Peyer's patch (tissue), 4 donors: ENCODE measurements around the gene CRYL1. TPM values are rescaled to one million over a fixed set of nuclear protein-coding genes. Genes with fewer than 3 reads are reported as not detected.

Experiments used
- DNase-seq, 3 donors: peaks; one replicate each; pipeline ENCODE4 v3.0.0-alpha.2; 2017 to 2019
- H3K27ac ChIP-seq, 4 donors: fragments of 200-600 bp; sonication (generic); one replicate each; pipeline ENCODE4 v1.5.1; 2016 to 2019
- H3K27me3 ChIP-seq, 2 donors: fragments of 200-600 bp; sonication (generic); one replicate each; pipeline ENCODE4 v1.5.1; 2019
- H3K36me3 ChIP-seq, 3 donors: fragments of 200-600 bp; sonication (generic); one replicate each; pipeline ENCODE4 v1.5.1; 2016 to 2019
- H3K4me1 ChIP-seq, 4 donors: fragments of 200-600 bp; sonication (generic); one replicate each; pipeline ENCODE4 v1.5.1; 2016 to 2019
- H3K4me3 ChIP-seq, 4 donors: fragments of 200-600 bp; sonication (generic); 1 replicate in 3 of 4; 2 replicates in 1 of 4; pipeline ENCODE4 v1.5.1; 2016 to 2019; ENCODE audit warnings: mild to moderate bottlenecking in 1 of 4
- H3K9me3 ChIP-seq, 4 donors: fragments of 200-600 bp; sonication (generic); one replicate each; pipeline ENCODE4 v1.5.1; 2016 to 2019; ENCODE audit warnings: mild to moderate bottlenecking in 1 of 4
- POLR2A ChIP-seq, 2 donors: fragments of 450-650 bp; IDR thresholded peaks; one replicate each; pipeline ENCODE4 v1.5.1; 2017; ENCODE audit warnings: antibody characterized with exemption in 2 of 2, mild to moderate bottlenecking in 2 of 2, moderate library complexity in 2 of 2
- total RNA-seq, 4 donors: library from RNA; depleted of rRNA; stranded (reverse); fragments of >200 nt; gene quantifications; one replicate each; pipeline ENCODE4 v1.1.0, GENCODE V29; 2016
- TF ChIP-seq, protein P1 (sequence below), 6 experiments: fragments of 450-650 bp in 4 of 6; fragments of 200-600 bp in 2 of 6; sonication (generic) in 1 of 6; IDR thresholded peaks; one replicate each; pipeline ENCODE4 v1.5.1; 2017 to 2019; ENCODE audit warnings: antibody characterized with exemption in 6 of 6, mild to moderate bottlenecking in 3 of 6, moderate library complexity in 1 of 6

Gene CRYL1
- total RNA-seq, 4 donors from 2014 or later: 81.7 to 357 (median 299) TPM

DNA sequence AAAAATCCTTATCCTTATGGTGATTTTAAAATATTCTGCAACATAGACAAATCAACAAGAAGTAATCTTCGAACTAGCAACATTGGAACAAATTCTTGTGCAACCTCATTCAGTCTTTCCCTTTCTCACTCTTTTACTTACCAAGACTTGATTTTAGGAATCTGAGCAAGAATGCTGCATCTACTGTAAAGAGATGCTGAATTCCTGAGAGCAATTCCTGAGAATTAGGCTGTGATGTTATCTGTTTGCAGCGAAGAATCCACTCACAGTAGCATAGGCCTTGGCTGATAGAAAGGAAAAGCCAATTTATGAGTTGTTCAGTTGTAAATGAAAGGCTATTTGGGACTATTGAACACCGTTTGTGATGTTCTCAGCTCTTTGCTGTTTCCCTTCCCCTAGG lies 144.3 kb downstream of the CRYL1 start:
- Histone ChIP-seq H3K36me3 (no peaks in the 10 kb centered on the region), H3K4me1 (no peaks in the 10 kb centered on the region), H3K9me3 (no peaks in the 10 kb centered on the region), H3K27ac (no peak overlapping the region), H3K4me3 (no peak overlapping the region), H3K27me3 (no peaks in the 10 kb centered on the region)
- no peak for TF ChIP-seq POLR2A (IDR thresholded peaks at IDR 0.05)
- TF ChIP-seq, protein P1, sequence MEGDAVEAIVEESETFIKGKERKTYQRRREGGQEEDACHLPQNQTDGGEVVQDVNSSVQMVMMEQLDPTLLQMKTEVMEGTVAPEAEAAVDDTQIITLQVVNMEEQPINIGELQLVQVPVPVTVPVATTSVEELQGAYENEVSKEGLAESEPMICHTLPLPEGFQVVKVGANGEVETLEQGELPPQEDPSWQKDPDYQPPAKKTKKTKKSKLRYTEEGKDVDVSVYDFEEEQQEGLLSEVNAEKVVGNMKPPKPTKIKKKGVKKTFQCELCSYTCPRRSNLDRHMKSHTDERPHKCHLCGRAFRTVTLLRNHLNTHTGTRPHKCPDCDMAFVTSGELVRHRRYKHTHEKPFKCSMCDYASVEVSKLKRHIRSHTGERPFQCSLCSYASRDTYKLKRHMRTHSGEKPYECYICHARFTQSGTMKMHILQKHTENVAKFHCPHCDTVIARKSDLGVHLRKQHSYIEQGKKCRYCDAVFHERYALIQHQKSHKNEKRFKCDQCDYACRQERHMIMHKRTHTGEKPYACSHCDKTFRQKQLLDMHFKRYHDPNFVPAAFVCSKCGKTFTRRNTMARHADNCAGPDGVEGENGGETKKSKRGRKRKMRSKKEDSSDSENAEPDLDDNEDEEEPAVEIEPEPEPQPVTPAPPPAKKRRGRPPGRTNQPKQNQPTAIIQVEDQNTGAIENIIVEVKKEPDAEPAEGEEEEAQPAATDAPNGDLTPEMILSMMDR (IDR thresholded peaks at IDR 0.05): no peak
- no peak for DNase-seq

DNA sequence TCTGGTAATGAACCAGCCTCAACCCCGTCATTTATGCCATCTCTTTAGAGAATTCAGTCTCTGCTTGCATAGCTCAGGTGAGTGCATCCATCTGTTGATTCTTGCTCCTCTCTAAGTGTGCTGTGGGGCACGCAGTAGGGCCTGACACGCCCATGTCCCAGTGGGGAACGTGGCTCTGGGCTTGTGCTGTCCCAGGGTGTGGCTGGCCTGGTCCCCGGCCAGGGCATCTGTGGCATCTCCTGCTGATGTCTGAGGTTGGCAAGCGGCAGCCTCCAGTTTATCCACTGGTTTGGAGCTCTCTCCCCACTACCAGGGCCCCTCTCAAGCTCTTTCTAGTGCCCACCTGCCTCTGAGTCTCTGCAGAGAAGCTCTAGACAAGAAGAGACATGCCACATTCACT lies 146.9 kb downstream of the CRYL1 start:
- H3K27ac ChIP-seq: no peak overlapping the region

DNA sequence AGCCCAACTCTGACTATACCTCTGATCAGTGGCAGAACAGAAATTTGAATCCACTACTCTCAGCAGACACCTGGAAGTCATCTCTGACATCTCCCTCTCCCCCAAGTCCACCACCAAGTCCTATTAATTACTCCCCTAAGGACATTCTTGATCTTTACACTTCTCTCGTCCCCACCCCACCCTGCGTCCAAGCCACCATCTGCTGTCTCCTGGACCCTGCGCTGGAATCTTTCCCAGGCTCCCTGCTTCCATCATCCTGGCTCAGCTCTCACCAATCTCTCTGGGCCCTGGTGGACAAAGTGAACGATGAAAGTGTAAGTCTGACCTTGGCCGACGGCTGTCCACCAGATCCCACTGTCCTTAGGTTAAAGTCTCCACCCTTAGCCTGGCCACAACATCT lies 147.9 kb downstream of the CRYL1 start:
- H3K4me1 ChIP-seq: no peaks in the 10 kb centered on the region
- H3K9me3 ChIP-seq: no peaks in the 10 kb centered on the region
- no peak for DNase-seq
- H3K36me3 ChIP-seq: no peaks in the 10 kb centered on the region
- no peak overlapping the region for H3K27ac ChIP-seq
- TF ChIP-seq, protein P1 (IDR thresholded peaks at IDR 0.05): no peak
- no peak for TF ChIP-seq POLR2A (IDR thresholded peaks at IDR 0.05)
- H3K4me3 ChIP-seq: no peak overlapping the region
- H3K27me3 ChIP-seq: no peaks in the 10 kb centered on the region

More for the DNA sequence above, 146.9 kb downstream of the CRYL1 start:
- no peak for TF ChIP-seq POLR2A (IDR thresholded peaks at IDR 0.05)
- TF ChIP-seq, protein P1 (IDR thresholded peaks at IDR 0.05): no peak
- Histone ChIP-seq H3K4me1 (no peaks in the 10 kb centered on the region), H3K36me3 (no peaks in the 10 kb centered on the region), H3K4me3 (no peak overlapping the region), H3K27me3 (no peaks in the 10 kb centered on the region), H3K9me3 (no peaks in the 10 kb centered on the region)
- DNase-seq: no peak

DNA sequence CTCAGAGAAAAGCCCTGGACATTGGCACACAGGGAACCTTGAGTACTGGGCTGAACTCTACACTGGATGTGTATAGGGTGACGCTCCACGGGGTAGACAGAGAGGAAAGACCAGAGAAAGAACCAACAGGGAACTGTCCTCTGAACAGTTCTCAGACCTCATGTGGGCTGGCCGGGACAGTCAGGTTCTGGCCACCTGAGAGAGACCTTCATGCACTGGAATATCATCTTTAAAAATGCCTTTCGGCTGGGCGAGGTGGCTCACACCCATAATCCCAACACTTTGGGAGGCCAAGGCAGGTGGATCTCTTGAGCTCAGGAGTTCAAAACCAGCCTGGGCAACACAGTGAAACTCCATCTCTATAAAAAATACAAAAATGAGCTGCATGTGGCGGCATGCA lies 149.8 kb downstream of the CRYL1 start:
- no peak overlapping the region for H3K27ac ChIP-seq
- H3K4me3 ChIP-seq: no peak overlapping the region
- H3K27me3 ChIP-seq: no peaks in the 10 kb centered on the region
- DNase-seq: no peak
- no peaks in the 10 kb centered on the region for H3K4me1 ChIP-seq
- no peaks in the 10 kb centered on the region for H3K36me3 ChIP-seq
- H3K9me3 ChIP-seq: no peaks in the 10 kb centered on the region
- TF ChIP-seq, protein P1 (IDR thresholded peaks at IDR 0.05): no peak
- no peak for TF ChIP-seq POLR2A (IDR thresholded peaks at IDR 0.05)

DNA sequence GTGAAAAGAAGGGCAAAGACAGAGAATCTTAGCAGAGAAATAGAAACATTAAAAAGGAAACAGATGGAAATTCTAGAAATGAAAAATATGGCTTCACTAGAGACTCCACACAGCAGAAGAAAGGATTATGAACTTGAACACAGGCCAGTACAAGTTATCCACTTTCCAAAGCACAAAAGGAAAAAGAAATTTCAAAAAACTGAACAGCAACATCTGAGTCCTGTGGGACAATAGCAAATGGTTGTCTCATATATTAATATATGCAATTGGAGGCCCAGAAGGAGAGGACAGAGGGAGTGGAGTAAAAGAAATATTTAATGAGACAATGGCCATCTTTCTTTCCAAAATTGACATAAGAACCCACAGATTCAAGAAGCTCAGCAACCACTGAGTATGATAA lies 151.8 kb downstream of the CRYL1 start:
- H3K4me1 ChIP-seq: no peaks in the 10 kb centered on the region
- DNase-seq: no peak
- no peaks in the 10 kb centered on the region for H3K36me3 ChIP-seq
- no peak for TF ChIP-seq POLR2A (IDR thresholded peaks at IDR 0.05)
- TF ChIP-seq, protein P1 (IDR thresholded peaks at IDR 0.05): no peak
- H3K27ac ChIP-seq: no peak overlapping the region
- no peak overlapping the region for H3K4me3 ChIP-seq
- no peaks in the 10 kb centered on the region for H3K27me3 ChIP-seq
- no peaks in the 10 kb centered on the region for H3K9me3 ChIP-seq

DNA sequence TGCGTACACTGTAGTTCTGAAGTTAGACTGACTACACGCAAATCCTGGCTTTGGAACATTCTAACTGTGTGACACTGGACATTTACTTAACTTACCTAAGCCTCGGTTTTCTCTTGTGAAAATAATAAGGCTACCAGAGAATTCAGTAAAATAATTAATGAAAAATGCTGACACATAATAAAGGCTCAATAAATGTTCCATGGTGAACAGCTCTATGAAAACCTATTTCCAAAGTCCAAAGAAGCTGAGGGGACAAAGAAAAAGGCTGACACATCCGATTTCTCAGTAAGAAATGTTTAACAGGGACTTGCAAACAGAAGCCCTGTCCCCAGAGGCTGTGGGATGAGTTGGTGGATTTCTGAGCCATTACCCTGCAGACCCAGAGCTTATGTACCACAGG lies 153.8 kb downstream of the CRYL1 start:
- Histone ChIP-seq H3K36me3 (no peaks in the 10 kb centered on the region), H3K27ac (no peak overlapping the region), H3K4me3 (no peak overlapping the region), H3K27me3 (no peaks in the 10 kb centered on the region), H3K4me1 (no peaks in the 10 kb centered on the region), H3K9me3 (no peaks in the 10 kb centered on the region)
- no peak for DNase-seq
- TF ChIP-seq, protein P1 (IDR thresholded peaks at IDR 0.05): no peak
- no peak for TF ChIP-seq POLR2A (IDR thresholded peaks at IDR 0.05)
